OCI-LY7 (cell line): Measurements from ENCODE around the gene BPIFB2. TPM values are rescaled to one million over a fixed set of nuclear protein-coding genes. Genes with fewer than 3 reads are reported as not detected.

Experiments
- BruUV-seq: library from RNA; stranded (reverse); fragments of 400-500 nt; replicated peaks from 2 replicates; lab custom pipeline; 2021; lab: Mats Ljungman, UMichigan
- CTCF ChIA-PET: fragments of 300-600 bp; sonication (Branson Sonifier 250); formaldehyde crosslinking; loops from one replicate; lab custom pipeline; 2022; ENCODE audit warnings: antibody characterized with exemption; ENCODE audit not compliant: unreplicated experiment; lab: Charles Lee
- POLR2A ChIA-PET: fragments of 300-600 bp; sonication (Branson Sonifier 250); formaldehyde crosslinking; loops from one replicate; lab custom pipeline; 2022; ENCODE audit warnings: antibody characterized with exemption; lab: Charles Lee
- DNase-seq: peaks from one replicate; pipeline ENCODE4 v3.0.0-alpha.2; 2015; ENCODE audit warnings: low spot score
- H2AFZ ChIP-seq: fragments of 200-600 bp; sonication (generic), shearing (Covaris generic); 2 replicates; pipeline ENCODE4 v1.6.1; 2014; ENCODE audit warnings: mild to moderate bottlenecking, antibody characterized with exemption, low read length, moderate library complexity
- H3K27ac ChIP-seq: fragments of 200-600 bp; sonication (generic); 2 replicates; pipeline ENCODE4 v1.5.1; 2014; ENCODE audit warnings: mixed run types, low read depth, mild to moderate bottlenecking, moderate library complexity, low read length, inconsistent platforms; ENCODE audit not compliant: poor library complexity, severe bottlenecking
- H3K36me3 ChIP-seq: fragments of 200-600 bp; sonication (generic); 2 replicates; pipeline ENCODE4 v1.6.1; 2014; ENCODE audit warnings: mild to moderate bottlenecking, antibody characterized with exemption, low read length, moderate library complexity, mixed read lengths; ENCODE audit not compliant: insufficient read depth
- H3K4me1 ChIP-seq: fragments of 200-600 bp; sonication (generic); 2 replicates; pipeline ENCODE4 v1.5.1; 2014; ENCODE audit warnings: mild to moderate bottlenecking, low read length; ENCODE audit not compliant: insufficient read depth, poor library complexity, severe bottlenecking
- H3K4me2 ChIP-seq: fragments of 200-600 bp; sonication (generic); 2 replicates; pipeline ENCODE4 v1.6.1; 2014; ENCODE audit warnings: mild to moderate bottlenecking, low read length
- H3K4me3 ChIP-seq: fragments of 200-600 bp; sonication (generic); 2 replicates; pipeline ENCODE4 v1.5.1; 2014; ENCODE audit warnings: mild to moderate bottlenecking, low read depth, low read length; ENCODE audit not compliant: poor library complexity, severe bottlenecking
- H3K79me2 ChIP-seq: fragments of 200-600 bp; sonication (generic); 2 replicates; pipeline ENCODE4 v1.6.1; 2016; ENCODE audit warnings: low read depth, mild to moderate bottlenecking, low read length, moderate library complexity, mixed read lengths; ENCODE audit not compliant: insufficient read depth
- H3K9me2 ChIP-seq: fragments of 200-600 bp; sonication (generic); 2 replicates; pipeline ENCODE4 v1.6.1; 2016; ENCODE audit warnings: mild to moderate bottlenecking, low read length, mixed read lengths; ENCODE audit not compliant: insufficient read depth
- H3K9me3 ChIP-seq: fragments of 200-600 bp; sonication (generic); 2 replicates; pipeline ENCODE4 v1.6.1; 2014; ENCODE audit warnings: mild to moderate bottlenecking, mixed run types, low read length, mixed read lengths
- H4K20me1 ChIP-seq: fragments of 200-600 bp; sonication (generic); 2 replicates; pipeline ENCODE4 v1.6.1; 2014; ENCODE audit warnings: mild to moderate bottlenecking, antibody characterized with exemption, low read length, moderate library complexity, mixed read lengths; ENCODE audit not compliant: insufficient read depth
- CTCF ChIP-seq: fragments of 200-600 bp; sonication (generic); conservative IDR thresholded peaks from 2 replicates; pipeline ENCODE4 v1.5.1; 2014; ENCODE audit warnings: mild to moderate bottlenecking, antibody characterized with exemption, low read length, moderate library complexity, mixed read lengths
- EZH2phosphoT487 ChIP-seq: fragments of 200-600 bp; sonication (generic); IDR thresholded peaks from 2 replicates; pipeline ENCODE4 v1.6.1; 2018; ENCODE audit warnings: low read depth, borderline replicate concordance, mild to moderate bottlenecking, mixed run types, antibody characterized with exemption, low read length, moderate library complexity, mixed read lengths
- intact Hi-C: fragments of 100-400 bp; cut with micrococcal nuclease; formaldehyde crosslinking; loops from one replicate; pipeline ENCODE4 v1.10.0; 2022; ENCODE audit not compliant: unreplicated experiment
- total RNA-seq, 2 experiments: library from RNA; depleted of rRNA in 1 of 2; stranded (reverse); fragments of >200 nt in 1 of 2; shearing (Covaris generic) in 1 of 2; gene quantifications; 2 replicates each; pipeline ENCODE4 v1.2.3, GENCODE V29; 2014 to 2022

Gene BPIFB2
- total RNA-seq, 2 experiments from 2014 or later: not detected

GRCh38 chr20:32963176-32963575 lies 44.3 kb upstream of the BPIFB2 start:
- Histone ChIP-seq H3K4me2 (no peak overlapping the region), H3K27ac (no peak overlapping the region), H3K36me3 (no peaks in the 10 kb centered on the region), H4K20me1 (no peaks in the 10 kb centered on the region), H2AFZ (no peak overlapping the region), H3K9me2 (no peaks in the 10 kb centered on the region), H3K4me3 (no peak overlapping the region), H3K9me3 (no peaks in the 10 kb centered on the region), H3K79me2 (no peaks in the 10 kb centered on the region), H3K4me1 (no peaks in the 10 kb centered on the region)
- intact Hi-C loops: no loop called here
- TF ChIP-seq CTCF: no peak
- ChIA-PET POLR2A (no interaction called here), CTCF (no interaction called here)
- DNase-seq: no peak
- no TSS peak for BruUV-seq

- Histone ChIP-seq H3K4me2 (no peak overlapping the region), H3K4me1 (no peaks in the 10 kb centered on the region), H3K36me3 (no peaks in the 10 kb centered on the region), H4K20me1 (no peaks in the 10 kb centered on the region), H3K9me3 (no peaks in the 10 kb centered on the region), H3K79me2 (no peaks in the 10 kb centered on the region), H3K4me3 (no peak overlapping the region), H2AFZ (no peak overlapping the region), H3K9me2 (no peaks in the 10 kb centered on the region), H3K27ac (no peak overlapping the region)
- no TSS peak for BruUV-seq
- ChIA-PET CTCF (no interaction called here), POLR2A (no interaction called here)
- no peak for DNase-seq
- no peak for TF ChIP-seq CTCF
- no peak for TF ChIP-seq EZH2phosphoT487
- intact Hi-C loops: no loop called here
Measured at GRCh38 chr20:32964575-32964974, 42.9 kb upstream of the BPIFB2 start.

GRCh38 chr20:32965115-32965514 lies 42.4 kb upstream of the BPIFB2 start:
- H3K9me2 ChIP-seq: no peaks in the 10 kb centered on the region
- ChIA-PET POLR2A (no interaction called here), CTCF (no interaction called here)
- intact Hi-C loops: no loop called here
- no peaks in the 10 kb centered on the region for H3K4me1 ChIP-seq
- no peak overlapping the region for H3K4me3 ChIP-seq
- no peak for TF ChIP-seq CTCF
- no peak for TF ChIP-seq EZH2phosphoT487
- H4K20me1 ChIP-seq: no peaks in the 10 kb centered on the region
- no peak overlapping the region for H3K27ac ChIP-seq
- BruUV-seq: no TSS peak
- H3K4me2 ChIP-seq: no peak overlapping the region
- H2AFZ ChIP-seq: no peak overlapping the region
- H3K79me2 ChIP-seq: no peaks in the 10 kb centered on the region
- no peaks in the 10 kb centered on the region for H3K36me3 ChIP-seq
- no peak for DNase-seq
- H3K9me3 ChIP-seq: no peaks in the 10 kb centered on the region
